Measurements from ENCODE around the gene SUSD2. TPM values are rescaled to one million over a fixed set of nuclear protein-coding genes. Genes with fewer than 3 reads are reported as not detected.

Gene SUSD2
- total RNA-seq, 2 donors from 2014 or later, result 4.2 to 7.6 TPM

- DNase-seq (peak; percentile 64 to 87 (median 86)), ATAC-seq (peak; percentile 86)
- WGBS, 2 donors, result 0 to 1% methylated on average over 4 of the region's 4 CpGs
- TF ChIP-seq CTCF (IDR thresholded peaks at IDR 0.05) (peak in 1 of 7 experiments; percentile 7), POLR2A (IDR thresholded peaks at IDR 0.05) (no peak)
- Histone ChIP-seq H3K27ac (peak overlapping the region; percentile 59 to 84 (median 68)), H3K4me1 (peaks cover 58% of the 10 kb centered on the region), H3K4me3 (no peak overlapping the region), H3K36me3 (replicated peaks in 1 of 2; ENCODE audit: insufficient read depth in 1 of 2, low read depth in 2 of 2) (no peaks in the 10 kb centered on the region), H3K9me3 (no peaks in the 10 kb centered on the region), H3K27me3 (no peaks in the 10 kb centered on the region)
- intact Hi-C loops (cut with DNase I), result no loop called here
These were observed 35.1 kb upstream of the SUSD2 start for GRCh38 chr22:24146194-24146616.

- no peaks in the 10 kb centered on the region for H3K9me3 ChIP-seq
- TF ChIP-seq CTCF (IDR thresholded peaks at IDR 0.05) (no peak), POLR2A (IDR thresholded peaks at IDR 0.05) (no peak)
- no peak overlapping the region for H3K4me3 ChIP-seq
- peaks cover 58% of the 10 kb centered on the region for H3K4me1 ChIP-seq
- 29 to 37% methylated on average over 4 of the region's 4 CpGs for WGBS, 2 donors
- H3K36me3 ChIP-seq (replicated peaks in 1 of 2; ENCODE audit: insufficient read depth in 1 of 2, low read depth in 2 of 2), result no peaks in the 10 kb centered on the region
- peak overlapping the region; percentile 59 to 84 (median 68) for H3K27ac ChIP-seq
- intact Hi-C loops (cut with DNase I), result no loop called here
- peak; percentile 24 for ATAC-seq
- DNase-seq, result peak; percentile 30 to 58 (median 52)
- no peaks in the 10 kb centered on the region for H3K27me3 ChIP-seq
These were observed 34.4 kb upstream of the SUSD2 start for GRCh38 chr22:24146791-24147353.

DNA sequence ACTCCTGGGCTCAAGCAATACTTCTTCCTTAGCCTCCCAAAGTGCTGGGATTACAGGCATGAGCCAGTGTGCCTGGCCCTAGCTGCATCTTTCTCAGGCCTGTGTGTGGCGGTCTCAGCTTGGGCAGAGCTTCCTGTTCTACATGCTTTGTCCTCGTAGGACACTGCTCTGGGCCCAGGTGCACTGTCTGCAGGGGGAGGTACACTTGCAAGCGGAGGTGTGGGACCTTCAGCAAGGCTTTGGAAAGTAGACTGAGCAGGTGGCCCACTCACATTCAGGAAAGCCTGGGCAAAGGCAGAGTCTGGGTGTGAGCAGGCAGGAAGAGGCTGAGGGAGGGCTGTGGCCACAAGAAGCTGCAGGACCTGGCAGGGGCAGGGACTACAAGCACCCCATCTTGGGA lies 33.6 kb upstream of the SUSD2 start:
- Histone ChIP-seq H3K4me3 (no peak overlapping the region), H3K27me3 (no peaks in the 10 kb centered on the region), H3K9me3 (no peaks in the 10 kb centered on the region), H3K27ac (peak overlapping the region; percentile 50 to 84 (median 64)), H3K4me1 (peaks cover 52% of the 10 kb centered on the region), H3K36me3 (replicated peaks in 1 of 2; ENCODE audit: insufficient read depth in 1 of 2, low read depth in 2 of 2) (no peaks in the 10 kb centered on the region)
- intact Hi-C loops (cut with DNase I), result no loop called here
- no peak for DNase-seq
- no peak for TF ChIP-seq POLR2A (IDR thresholded peaks at IDR 0.05)
- no peak for TF ChIP-seq CTCF (IDR thresholded peaks at IDR 0.05)
- no peak for ATAC-seq
- 68 to 100% methylated on average over 1 to 3 of the region's 3 CpGs for WGBS, 2 donors

- TF ChIP-seq POLR2A (IDR thresholded peaks at IDR 0.05) (no peak), CTCF (IDR thresholded peaks at IDR 0.05) (no peak)
- Histone ChIP-seq H3K9me3 (no peaks in the 10 kb centered on the region), H3K4me1 (peaks cover 47% of the 10 kb centered on the region), H3K27ac (peak overlapping the region; percentile 50 to 84 (median 64)), H3K36me3 (replicated peaks in 1 of 2; ENCODE audit: insufficient read depth in 1 of 2, low read depth in 2 of 2) (no peaks in the 10 kb centered on the region), H3K27me3 (no peaks in the 10 kb centered on the region), H3K4me3 (no peak overlapping the region)
- WGBS, 2 donors, result 94 to 95% methylated on average over 2 to 5 of the region's 5 CpGs
- intact Hi-C loops (cut with DNase I), result no loop called here
- no peak for DNase-seq
- no peak for ATAC-seq
These were observed 32.8 kb upstream of the SUSD2 start for GRCh38 chr22:24148266-24149197.
